Panc1 (cell line): ENCODE data around the gene SERTAD1.

Experiments
- POLR2AphosphoS5 ChIP-seq: IDR thresholded peaks from 2 replicates; pipeline ENCODE4 v1.6.1; 2012; ENCODE audit warnings: mild to moderate bottlenecking, low read depth, low read length, moderate library complexity
- TF ChIP-seq, protein P1 (sequence below): fragments of 450-650 bp; IDR thresholded peaks from 2 replicates; pipeline ENCODE4 v1.5.1; 2017; ENCODE audit warnings: mild to moderate bottlenecking

DNA sequence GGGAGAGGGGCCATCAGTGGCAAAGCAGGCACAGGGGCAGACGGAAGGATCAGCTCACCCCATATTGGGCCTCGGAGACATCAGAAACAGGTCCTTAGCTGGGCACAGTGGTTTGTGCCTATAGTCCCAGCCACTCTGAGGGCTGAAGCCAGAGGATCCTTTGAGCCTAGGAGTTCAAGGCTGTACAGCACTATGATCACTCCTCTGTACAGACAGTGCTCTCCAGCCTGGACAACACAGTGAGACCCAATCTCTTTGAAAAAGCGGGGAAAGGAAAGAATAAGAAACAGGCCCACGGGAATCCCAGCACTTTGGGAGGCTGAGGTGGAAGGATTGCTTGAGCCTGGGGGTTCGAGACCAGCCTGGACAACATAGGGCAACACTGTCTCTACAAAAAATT, 6.0 kb downstream of the SERTAD1 start:
- TF ChIP-seq, protein P1, sequence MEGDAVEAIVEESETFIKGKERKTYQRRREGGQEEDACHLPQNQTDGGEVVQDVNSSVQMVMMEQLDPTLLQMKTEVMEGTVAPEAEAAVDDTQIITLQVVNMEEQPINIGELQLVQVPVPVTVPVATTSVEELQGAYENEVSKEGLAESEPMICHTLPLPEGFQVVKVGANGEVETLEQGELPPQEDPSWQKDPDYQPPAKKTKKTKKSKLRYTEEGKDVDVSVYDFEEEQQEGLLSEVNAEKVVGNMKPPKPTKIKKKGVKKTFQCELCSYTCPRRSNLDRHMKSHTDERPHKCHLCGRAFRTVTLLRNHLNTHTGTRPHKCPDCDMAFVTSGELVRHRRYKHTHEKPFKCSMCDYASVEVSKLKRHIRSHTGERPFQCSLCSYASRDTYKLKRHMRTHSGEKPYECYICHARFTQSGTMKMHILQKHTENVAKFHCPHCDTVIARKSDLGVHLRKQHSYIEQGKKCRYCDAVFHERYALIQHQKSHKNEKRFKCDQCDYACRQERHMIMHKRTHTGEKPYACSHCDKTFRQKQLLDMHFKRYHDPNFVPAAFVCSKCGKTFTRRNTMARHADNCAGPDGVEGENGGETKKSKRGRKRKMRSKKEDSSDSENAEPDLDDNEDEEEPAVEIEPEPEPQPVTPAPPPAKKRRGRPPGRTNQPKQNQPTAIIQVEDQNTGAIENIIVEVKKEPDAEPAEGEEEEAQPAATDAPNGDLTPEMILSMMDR, result no peak
- no peak for TF ChIP-seq POLR2AphosphoS5
